GM21390 (cell line): Measurements from ENCODE around the gene SNX21.
"Not testable (repeated sequence)": the region's sequence is repeated elsewhere in the genome, so short reads cannot be mapped to it uniquely, and the experiment has no call there.

Experiments
- ATAC-seq: cut with Tn5 transposase; IDR thresholded peaks from one replicate; pipeline ENCODE4 v1.9.1; 2021; ENCODE audit not compliant: unreplicated experiment

The SNX21 gene

DNA sequence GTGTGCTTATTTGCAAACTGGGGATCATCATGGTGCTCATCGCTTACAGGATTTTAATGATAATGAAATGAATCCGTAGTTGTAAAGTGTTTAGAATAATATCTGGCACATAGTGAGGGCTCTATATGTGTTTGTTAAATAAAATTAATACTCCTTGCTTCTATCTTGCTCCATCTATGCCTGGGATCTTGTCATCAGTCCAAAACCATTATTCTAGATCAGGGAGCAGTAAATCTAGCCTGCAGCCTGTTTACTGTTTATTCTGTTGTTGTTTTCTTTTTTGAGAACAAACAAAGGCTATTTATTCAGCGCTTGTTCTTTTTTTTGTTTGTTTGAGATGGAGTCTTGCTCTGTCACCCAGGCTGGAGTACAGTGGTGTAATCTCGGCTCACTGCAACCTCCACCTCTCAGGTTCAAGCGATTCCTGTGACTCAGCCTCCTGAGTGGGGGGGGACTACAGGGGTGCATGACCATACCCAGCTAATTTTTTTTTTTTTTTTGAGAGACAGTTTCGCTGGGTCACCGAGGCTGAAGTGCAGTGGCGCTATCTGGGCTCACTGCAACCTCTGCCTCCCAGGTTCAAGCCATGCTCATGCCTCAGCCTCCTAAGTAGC is 15.5 kb downstream of the SNX21 start:
- ATAC-seq: no peak

DNA sequence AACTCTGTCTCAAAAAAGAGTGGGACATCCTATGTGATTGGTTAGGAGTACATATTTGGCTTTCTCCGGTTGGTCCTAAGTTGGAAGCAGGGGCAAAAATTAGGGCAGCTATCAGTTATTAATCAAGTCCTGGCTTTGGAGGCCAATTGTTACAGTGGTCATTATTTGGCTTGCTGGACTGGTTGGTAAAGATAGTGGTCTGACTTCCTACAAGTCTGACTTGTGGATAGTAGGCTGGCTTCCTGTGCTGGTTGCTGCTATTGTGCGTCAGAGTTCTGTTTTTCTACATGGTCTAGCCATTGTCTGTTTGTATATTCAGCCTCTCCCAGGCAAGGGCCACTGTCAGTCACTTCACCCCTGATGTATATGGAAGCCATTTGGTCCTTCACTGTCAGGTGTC is 16.6 kb downstream of the SNX21 start:
- no peak for ATAC-seq

DNA sequence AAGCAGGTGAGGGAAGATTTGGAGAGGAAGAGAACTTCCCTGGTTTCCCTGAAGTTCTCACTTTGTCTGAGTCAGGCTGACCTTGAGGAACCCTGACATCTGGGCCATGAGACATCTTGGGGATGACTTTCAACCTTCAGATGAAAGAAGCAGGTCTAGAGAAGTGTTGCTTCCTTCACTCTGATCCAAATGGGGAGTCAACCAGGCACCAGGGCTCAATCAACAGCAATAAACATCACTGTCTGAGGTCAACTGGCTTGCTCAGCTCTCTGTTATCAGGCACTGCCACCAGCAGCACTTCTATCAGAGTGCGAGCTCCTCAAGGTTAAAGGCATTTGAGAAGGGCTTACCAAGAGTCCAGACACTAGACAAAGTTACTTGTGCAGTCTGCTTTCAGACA is 17.3 kb downstream of the SNX21 start:
- ATAC-seq: no peak

DNA sequence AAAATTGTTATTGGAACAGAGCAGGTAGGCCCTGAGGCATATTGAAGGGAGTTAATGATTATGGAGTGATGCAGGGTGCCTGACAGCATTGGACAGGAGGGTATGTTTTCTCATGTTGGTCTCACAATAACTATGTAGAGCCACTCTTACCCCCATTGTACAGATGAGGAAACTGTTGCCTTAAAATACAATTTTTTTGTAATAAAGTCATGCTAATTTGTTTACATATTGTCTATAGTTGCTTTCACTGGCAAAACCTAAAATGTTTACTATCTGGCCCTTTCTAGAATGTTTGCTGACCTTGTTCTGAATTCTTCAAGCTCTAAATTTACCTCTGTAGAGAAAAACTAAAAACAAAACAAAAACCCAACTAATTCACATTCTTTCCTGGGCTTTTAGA is 17.9 kb downstream of the SNX21 start:
- no peak for ATAC-seq

DNA sequence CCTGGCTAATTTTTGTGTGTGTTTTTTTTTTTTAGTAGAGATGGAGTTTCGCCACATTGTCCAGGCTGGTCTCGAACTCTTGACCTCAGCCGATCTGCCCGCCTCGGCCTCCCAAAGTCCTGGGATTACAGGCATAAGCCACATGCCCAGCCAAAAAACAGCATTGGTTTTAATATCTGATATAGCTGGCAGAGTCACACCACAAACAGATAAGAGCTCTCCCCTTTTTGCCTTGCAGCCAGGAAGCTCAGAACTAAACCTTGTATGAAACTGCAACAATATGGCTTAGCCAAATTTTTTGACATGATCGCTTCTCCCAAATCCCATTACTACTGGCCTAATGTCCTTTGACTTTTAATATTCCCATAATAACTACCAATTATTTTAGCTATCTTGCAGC is 18.7 kb downstream of the SNX21 start:
- ATAC-seq: no peak

DNA sequence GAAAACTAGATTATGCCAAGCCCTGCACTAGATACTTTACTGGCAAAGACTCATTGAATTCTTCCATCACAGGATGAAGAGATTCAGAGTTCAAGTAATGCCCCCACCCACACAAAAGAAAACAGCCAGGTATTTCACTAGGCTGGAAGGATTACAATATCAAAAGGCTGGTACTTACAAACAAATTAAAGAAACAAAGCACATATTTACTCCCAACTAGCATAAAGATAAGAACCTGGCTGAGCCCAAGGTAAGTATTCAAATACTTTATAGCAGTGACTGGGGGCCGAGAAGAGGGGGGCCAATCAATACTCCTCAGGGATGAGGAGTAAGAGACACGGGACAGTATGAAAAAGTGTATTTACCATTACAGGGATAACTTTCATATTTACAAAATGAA is 19.9 kb downstream of the SNX21 start:
- no peak for ATAC-seq

DNA sequence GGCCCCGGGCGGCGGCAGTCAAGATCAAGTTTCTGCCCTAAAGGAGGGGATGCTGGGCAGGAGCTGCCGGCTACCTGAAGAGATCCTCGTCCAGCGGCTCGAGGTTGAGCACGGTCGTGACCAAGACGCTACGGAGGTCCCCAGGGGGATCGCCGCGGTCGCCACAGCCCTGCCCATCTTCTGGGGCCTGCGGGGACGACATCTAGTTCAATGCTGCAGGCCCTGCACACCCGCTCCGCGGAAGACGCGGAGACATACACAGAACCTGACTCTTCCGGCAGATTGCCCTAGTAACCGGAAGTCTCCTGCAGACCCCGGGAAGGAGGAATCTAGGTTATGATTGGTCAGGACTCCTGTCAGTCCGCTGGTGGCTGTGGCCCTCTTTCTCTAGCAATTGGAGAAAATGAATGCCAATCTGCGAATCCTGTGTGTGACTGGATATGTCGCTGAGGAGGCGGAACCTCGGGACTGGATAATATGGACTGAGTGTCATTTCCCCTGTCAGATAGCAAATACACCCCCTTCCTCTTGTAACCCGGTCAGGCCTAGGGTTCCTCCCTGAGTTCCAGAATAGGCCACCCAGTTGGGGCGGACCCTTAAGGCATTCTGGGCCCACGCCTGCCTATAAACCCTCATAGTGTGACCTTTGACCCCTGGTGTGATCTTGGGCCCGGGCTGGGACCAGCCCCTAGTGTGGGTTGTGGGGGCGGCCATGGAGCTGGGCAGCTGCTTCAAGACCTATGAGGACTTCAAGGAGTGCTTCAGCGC is 23.7 kb downstream of the SNX21 start, which contains the start of the genes ACOT8 and ZSWIM3:
TSS of gene ACOT8 (minus strand) at position 279 of the 768 bp plus-strand sequence. CDS start at position 202, 77 bp downstream.
TSS of gene ZSWIM3 (plus strand) at position 501 of the 768 bp plus-strand sequence. CDS start at position 713, 212 bp downstream.
- ATAC-seq: peak; percentile 98

DNA sequence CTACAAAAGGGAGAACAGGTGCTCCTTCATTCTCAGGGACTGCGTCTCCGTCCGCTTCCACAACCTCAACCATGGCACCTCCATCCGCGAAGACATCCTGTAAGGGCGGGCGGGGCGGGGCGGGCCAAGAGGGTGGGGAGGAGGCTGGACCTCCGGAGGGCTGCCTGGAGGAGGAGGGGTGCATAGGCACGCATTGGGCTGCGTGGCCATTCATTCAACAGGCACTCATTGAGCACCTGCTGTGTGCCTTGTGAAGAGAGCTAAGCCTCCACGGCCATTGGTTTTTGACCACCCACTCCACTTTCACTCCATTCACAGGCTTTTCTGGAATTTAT is 24.2 kb downstream of the SNX21 start:
- ATAC-seq: peak; percentile 4

DNA sequence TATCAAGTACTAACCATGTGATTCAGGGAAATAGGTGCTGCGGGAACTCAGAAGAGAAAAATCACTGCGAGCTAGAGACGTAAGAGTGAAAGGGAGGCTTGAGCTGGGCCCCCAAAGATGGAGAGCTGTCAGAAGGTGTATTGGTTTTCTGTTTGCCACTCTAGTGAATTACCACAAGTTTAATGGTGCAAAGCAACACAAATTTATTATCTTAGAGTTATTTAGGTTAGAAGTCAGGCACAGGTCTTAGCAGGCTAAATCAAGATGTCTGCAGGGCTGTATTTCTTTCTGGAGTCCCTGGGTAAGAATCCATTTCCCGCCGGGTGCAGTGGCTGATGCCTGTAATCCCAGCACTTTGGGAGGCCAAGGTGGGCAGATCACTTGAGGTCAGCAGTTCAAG is 26.3 kb downstream of the SNX21 start:
- ATAC-seq: no peak

DNA sequence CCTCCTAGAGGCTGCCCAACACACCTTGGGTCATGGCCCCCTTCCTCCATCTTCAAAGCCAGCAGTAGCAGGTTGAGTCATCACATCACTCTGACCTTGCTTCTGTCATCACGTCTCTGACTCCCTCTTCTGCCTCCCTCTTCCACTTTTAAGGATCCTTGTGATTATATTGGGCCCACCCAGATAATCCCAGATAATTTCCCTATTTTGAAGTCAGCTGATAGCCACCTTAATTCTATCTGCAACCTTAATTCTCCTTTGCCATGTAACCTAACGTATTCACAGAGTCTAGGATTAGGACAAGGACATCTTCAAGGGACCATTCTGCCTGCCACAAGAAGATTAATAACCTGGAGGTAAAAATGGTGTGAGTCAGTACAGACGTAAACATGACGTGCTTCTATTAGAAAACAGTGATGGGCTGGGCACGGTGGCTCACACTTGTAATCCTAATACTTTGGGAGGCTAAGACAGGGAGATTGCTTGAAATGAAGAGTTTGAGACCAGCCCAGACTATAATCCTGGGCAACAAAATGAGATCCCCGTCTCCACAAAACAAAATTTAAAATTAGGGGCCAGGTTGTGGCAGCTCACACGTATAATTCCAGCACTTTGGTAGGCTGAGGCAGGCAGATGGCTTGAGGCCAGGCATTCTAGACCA is 27.1 kb downstream of the SNX21 start:
- no peak for ATAC-seq

DNA sequence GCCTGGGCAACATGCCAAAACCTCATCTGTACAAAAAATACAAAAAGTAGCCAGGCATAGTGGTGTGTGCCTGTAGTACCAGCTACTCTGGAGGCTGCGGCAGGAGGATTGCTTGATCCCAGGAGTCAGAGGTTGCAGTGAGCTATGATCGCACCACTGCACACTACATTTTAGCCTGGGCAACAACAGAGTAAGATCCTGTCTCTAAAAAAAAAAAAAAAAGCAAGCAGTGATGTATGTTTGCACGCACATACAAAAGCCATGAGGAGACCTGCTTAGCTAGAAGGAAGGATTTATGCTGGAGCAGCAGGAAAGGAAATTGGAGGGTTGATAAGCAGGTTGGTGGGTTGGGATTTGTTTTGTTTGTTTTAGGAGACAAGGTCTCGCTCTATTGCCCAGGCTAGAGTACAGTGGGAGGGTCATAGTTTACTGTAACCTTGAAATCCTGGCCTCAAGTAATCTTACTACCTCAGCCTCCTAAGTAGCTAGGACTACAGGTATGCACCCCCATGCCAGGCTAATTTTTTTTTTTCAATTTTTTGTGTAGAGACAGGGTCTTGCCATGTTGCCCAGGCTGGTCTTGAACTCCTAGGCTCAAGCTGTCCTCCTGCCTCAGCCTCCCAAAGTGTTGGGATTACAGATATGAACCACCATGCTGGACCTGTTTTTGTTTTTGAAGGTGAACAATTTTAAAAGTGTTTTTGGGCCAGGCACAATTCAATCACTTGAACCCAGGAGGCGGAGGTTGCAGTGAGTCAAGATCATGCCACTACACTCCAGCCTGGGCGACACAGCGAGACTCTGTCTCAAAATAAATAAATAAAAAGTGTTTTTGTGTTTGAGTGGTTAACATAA is 27.8 kb downstream of the SNX21 start:
- no peak for ATAC-seq

DNA sequence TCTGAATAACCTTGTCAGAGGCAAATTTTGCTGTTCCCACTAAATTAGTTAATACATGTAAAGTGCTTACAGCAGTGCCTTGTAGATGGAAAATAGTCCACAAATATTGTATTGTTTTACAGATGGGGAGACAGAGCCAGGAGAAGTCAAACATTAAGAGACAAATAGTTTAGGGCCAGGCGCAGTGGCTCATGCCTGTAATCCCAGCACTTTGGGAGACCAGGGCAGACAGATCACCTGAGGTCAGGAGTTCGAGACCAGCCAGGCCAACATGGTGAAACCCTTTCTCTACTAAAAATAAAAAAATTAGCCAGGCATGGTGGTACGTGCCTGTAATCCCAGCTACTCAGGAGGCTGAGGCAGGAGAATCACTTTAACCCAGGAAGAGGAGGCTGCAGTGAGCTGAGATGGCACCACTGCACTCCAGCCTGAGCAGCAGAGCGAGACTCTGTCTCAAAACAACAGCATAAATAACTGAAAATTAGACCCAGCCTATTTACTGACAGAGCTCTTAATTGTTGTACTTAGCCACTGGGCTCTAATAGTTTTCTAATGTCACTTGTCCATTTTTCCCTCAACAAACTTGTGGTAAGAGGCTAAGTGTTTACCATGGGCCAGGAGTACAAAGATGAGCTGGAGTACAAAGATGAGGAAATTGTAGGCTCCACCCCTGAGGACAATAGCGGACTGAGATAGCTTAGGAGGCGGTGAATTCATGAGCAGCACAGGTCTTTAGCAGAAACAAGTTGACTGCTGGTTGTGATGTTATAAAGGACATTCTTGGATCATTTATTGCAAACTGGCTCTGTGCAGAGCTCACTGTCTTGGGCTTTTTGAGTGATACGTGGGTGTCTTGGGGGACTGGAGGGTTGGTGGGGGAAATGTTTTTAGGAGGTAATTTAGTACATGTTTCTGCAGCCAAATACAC is 30.2 kb downstream of the SNX21 start:
- ATAC-seq: no peak

DNA sequence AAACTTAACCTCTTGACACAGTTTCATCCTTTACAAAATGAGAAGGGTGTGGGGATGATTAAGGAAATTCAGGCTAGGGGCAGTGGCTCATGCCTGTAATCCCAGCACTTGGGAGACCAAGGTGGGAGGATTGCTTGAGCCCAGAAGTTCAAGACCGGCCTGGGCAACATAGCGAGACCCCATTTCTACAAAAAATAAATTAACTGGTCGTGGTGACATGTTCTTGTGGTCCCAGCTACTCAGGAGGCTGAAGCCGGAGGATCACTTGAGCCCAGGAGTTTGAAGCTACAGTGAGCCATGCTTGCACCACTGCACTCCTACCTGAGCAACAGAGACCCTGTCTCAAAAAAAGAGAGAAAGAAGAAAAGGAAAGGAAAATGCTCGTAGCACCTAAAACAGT is 32.9 kb downstream of the SNX21 start:
- ATAC-seq: no peak

DNA sequence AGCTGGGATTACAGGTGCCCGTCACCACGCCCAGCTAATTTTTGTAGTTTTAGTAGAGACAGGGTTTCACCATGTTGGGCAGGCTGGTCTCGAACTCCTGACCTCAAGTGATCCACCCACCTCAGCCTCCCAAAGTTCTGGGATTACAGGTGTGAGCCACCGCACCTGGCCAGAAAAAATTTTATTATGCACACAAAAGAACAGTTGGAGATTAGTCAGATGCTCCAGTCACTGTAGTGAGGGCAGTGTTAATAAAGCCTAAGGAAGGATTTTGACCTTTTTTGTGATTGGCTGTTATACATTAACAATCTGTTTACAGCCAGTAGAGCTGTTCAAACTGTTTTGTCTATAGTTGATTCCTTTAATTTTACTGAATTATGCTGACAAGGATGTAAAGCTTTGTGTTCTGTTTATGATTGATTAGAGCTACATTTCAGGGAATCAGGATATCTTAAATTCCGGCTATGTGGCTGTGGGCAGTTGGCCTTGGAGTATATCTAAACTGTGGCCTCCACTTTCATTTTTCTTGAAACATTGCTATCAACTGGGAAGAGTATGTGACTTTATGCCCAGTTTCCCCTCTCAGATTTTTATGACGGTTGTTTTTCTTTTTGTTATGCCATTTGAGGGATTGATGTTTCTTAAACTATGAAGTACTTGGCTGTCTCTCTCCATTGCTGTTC is 33.7 kb downstream of the SNX21 start:
- no peak for ATAC-seq

DNA sequence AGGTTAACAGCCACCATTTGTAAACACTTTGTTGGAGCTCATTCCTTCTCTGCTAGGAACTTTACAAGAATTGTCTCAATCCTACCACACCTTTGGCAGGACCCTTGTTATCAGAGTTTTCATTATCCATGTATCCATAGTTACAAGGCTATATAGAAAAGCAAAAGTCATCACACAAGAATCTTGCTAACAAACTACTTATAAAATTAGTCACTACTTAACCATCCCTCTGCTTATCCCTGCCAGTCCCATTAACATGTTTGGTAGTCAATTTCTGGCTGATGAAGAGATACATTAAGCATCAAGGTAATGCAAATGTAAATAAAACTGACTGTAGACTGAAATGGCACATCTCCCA is 34.2 kb downstream of the SNX21 start:
- no peak for ATAC-seq

DNA sequence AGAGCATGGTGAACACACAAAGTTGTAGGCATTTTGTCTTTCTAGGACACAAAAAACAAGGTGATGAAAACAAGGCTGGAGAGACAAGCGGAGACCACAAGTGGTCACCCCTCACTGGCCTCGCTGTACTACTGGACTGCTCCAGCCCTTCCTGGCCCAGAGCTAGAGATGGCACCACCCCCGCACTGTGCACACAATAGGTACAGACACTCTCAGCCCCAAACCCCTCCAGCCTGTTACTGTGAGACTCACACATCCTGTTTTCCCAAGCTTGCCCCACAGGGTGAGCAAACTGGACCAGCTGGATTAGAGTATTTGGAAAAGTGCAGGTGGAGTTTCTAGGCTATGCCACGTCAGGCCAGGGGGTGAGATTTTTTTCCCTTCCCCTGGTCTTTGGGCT is 39.0 kb downstream of the SNX21 start:
- ATAC-seq: no peak

DNA sequence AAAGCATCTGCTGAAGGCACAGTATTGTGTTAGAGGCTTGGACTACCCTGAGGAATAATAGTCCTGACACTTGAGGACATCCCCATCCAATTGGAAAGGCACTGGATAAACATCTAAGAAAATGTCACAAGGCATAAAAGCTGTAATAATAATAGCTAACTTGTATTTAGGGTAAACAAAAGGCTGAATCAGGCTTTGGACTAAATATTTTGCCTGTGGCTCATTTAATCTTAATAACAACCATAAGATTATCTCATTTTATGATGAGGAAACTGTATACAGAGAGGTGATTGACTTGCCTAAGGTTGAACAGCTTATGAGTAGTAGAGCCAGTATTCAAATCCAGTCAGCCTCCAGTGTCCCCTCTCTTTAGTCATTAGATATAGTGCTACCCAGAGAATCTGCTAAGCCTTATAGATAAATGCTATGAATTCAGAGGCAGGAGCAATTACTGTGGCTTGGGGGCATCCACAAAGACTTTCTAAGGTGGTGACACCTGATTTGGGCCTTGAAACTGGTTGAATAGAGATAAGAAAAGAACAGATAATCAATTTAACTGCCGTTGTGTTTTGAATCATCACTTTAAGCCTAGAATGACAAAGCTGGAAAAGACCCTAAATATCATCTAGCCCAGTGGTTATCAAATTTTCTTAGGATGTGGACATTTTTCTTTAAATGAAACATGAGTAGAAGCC is 40.0 kb downstream of the SNX21 start:
- no peak for ATAC-seq

DNA sequence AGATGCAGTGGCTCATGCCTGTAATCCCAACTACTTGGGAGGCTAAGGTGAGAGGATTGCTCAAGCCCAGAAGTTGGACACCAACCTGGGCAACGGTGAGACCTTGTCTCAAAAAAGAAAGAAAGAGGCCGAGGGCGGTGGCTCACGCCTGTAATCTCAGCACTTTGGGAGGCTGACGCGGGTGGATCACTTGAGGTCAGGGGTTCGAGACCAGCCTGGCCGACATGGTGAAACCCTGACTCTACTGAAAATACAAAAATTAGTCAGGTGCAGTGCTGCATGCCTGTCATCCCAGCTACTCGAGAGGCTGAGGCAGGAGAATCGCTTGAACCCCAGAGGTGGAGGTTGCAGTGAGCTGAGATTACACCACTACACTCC is 40.5 kb downstream of the SNX21 start:
- ATAC-seq: not testable (repeated sequence)

DNA sequence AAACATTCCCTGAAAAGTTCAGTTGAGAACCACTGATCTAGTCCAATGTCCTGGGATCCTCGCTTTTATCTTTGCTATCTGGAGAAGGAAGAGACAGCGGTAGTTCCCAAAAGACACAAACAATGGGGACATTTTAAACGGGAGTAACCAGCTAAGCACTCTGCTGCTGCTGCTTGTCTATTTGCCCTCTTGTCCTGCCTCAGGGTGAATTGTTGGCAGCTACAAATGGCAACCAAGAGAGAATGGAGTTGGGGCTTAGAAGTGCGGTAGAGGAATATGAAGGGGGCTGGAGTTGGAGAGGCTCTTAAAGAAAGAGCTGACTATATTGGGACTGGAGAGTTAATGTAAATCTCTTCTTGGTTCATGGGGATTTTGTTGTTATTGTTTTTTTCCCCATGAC is 41.0 kb downstream of the SNX21 start:
- ATAC-seq: no peak
